Neural cell (in vitro differentiated cells): ENCODE measurements around the gene PWP2.
"Not testable (repeated sequence)": the region's sequence is repeated elsewhere in the genome, so short reads cannot be mapped to it uniquely, and the experiment has no call there.

Source experiments
- EP300 ChIP-seq: fragments of 450-650 bp; conservative IDR thresholded peaks from 2 replicates; pipeline ENCODE4 v1.6.1; 2014; ENCODE audit warnings: antibody characterized with exemption, mild to moderate bottlenecking, moderate library complexity; ENCODE audit not compliant: poor library complexity, severe bottlenecking
- EZH2 ChIP-seq: fragments of 200-600, 300-800 bp; shearing (Covaris generic), sonication (generic); IDR thresholded peaks from 2 replicates; pipeline ENCODE4 v1.6.1; 2014; ENCODE audit warnings: antibody characterized with exemption, low read length, borderline replicate concordance, mild to moderate bottlenecking; ENCODE audit not compliant: insufficient read depth, poor library complexity, severe bottlenecking
- POLR2AphosphoS5 ChIP-seq: IDR thresholded peaks from 2 replicates; pipeline ENCODE4 v1.6.1; 2012
- RAD21 ChIP-seq: fragments of 450-650 bp; conservative IDR thresholded peaks from 2 replicates; pipeline ENCODE4 v1.6.1; 2014; ENCODE audit warnings: antibody characterized with exemption, mild to moderate bottlenecking, moderate library complexity
- SMC3 ChIP-seq: fragments of 450-650 bp; conservative IDR thresholded peaks from 2 replicates; pipeline ENCODE4 v1.6.1; 2014; ENCODE audit warnings: antibody characterized with exemption, mild to moderate bottlenecking, moderate library complexity; ENCODE audit not compliant: poor library complexity
- TF ChIP-seq, protein P1 (sequence below): fragments of 450-650 bp; IDR thresholded peaks from 2 replicates; pipeline ENCODE4 v1.5.1; 2014; ENCODE audit warnings: antibody characterized with exemption, mild to moderate bottlenecking, moderate library complexity; ENCODE audit not compliant: poor library complexity, severe bottlenecking
- TF ChIP-seq, protein P2 (sequence below): IDR thresholded peaks from 2 replicates; pipeline ENCODE4 v1.6.1; 2012; ENCODE audit warnings: borderline replicate concordance

DNA sequence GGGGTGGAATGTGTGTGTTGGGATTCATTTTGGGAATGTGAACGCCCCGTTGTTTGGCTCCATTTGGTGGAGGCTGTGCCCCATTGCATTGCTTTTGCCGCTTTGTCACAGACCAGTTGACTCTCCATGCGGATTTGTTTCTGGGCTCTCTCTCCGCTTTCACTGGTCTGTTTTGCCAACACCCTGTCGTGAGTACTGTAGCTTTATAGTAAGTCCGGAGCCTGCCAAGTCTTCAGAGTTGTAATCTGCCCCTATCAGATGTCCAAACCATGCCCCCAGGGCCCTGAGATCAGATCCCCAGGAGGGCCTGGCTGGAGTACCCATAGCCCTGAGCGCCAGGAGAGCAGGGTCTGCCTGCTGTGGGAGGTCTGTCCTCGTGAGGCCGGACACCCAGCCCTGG, 43.1 kb downstream of the PWP2 start:
- TF ChIP-seq, protein P1, sequence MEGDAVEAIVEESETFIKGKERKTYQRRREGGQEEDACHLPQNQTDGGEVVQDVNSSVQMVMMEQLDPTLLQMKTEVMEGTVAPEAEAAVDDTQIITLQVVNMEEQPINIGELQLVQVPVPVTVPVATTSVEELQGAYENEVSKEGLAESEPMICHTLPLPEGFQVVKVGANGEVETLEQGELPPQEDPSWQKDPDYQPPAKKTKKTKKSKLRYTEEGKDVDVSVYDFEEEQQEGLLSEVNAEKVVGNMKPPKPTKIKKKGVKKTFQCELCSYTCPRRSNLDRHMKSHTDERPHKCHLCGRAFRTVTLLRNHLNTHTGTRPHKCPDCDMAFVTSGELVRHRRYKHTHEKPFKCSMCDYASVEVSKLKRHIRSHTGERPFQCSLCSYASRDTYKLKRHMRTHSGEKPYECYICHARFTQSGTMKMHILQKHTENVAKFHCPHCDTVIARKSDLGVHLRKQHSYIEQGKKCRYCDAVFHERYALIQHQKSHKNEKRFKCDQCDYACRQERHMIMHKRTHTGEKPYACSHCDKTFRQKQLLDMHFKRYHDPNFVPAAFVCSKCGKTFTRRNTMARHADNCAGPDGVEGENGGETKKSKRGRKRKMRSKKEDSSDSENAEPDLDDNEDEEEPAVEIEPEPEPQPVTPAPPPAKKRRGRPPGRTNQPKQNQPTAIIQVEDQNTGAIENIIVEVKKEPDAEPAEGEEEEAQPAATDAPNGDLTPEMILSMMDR: not testable (repeated sequence)
- not testable (repeated sequence) for TF ChIP-seq RAD21, EZH2, SMC3, POLR2AphosphoS5, EP300
- TF ChIP-seq, protein P2, sequence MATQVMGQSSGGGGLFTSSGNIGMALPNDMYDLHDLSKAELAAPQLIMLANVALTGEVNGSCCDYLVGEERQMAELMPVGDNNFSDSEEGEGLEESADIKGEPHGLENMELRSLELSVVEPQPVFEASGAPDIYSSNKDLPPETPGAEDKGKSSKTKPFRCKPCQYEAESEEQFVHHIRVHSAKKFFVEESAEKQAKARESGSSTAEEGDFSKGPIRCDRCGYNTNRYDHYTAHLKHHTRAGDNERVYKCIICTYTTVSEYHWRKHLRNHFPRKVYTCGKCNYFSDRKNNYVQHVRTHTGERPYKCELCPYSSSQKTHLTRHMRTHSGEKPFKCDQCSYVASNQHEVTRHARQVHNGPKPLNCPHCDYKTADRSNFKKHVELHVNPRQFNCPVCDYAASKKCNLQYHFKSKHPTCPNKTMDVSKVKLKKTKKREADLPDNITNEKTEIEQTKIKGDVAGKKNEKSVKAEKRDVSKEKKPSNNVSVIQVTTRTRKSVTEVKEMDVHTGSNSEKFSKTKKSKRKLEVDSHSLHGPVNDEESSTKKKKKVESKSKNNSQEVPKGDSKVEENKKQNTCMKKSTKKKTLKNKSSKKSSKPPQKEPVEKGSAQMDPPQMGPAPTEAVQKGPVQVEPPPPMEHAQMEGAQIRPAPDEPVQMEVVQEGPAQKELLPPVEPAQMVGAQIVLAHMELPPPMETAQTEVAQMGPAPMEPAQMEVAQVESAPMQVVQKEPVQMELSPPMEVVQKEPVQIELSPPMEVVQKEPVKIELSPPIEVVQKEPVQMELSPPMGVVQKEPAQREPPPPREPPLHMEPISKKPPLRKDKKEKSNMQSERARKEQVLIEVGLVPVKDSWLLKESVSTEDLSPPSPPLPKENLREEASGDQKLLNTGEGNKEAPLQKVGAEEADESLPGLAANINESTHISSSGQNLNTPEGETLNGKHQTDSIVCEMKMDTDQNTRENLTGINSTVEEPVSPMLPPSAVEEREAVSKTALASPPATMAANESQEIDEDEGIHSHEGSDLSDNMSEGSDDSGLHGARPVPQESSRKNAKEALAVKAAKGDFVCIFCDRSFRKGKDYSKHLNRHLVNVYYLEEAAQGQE: not testable (repeated sequence)
